GM18861 (cell line): ENCODE measurements around the gene ATP6V0D1.
"Not testable (repeated sequence)": the region's sequence is repeated elsewhere in the genome, so short reads cannot be mapped to it uniquely, and the experiment has no call there.

Source experiments
- ATAC-seq: cut with Tn5 transposase; IDR thresholded peaks from one replicate; pipeline ENCODE4 v1.9.1; 2021; ENCODE audit not compliant: unreplicated experiment

The ATP6V0D1 gene

DNA sequence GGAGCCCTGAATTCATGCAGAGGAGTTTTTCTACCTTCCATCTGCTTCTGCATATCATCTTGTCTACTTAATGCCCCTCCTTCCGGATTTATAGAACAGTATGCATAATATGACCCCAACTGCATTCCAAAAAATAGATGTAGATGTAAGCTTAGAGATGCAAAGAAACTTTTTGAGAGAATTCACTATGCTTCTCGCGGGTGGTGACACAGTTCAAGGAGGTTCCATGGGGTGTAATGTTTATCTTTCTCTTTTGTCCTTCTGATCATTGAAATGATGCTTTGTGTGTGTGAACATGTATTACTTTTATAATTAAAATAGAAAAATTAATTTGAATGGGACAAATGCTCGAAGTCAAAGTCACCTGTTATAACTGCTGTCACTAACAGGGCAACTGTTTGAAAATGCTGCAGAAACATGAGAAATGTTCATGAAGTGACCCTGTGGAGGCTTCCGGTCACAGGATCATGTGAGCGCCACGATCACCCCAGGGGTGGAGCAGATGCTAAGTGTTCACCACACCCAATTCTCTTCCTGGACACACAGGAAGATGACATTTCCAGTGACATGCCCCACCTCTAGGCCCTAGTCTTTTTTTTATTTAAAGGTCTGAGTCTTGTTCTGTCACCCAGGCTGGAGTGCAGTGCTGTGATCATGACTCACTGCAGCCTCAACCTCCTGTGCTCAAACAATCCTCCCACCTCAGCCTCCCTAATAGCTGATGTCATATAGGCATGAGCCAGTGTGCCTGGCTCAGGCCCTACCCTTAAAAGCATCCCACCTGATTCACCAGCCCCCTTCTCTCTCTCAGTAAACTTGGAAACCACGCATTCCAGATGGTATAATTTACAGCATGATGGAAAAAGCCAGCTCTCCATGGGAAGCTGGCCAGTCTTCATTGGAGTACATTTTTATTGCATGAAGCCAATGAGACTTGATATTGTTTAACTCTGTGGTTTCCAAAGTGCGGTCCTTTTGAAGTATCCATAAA, 23.4 kb upstream of the ATP6V0D1 start:
- ATAC-seq, result peak; percentile 80

GRCh38 chr16:67499106-67499505, 18.1 kb upstream of the ATP6V0D1 start:
- no peak for ATAC-seq

GRCh38 chr16:67490335-67491096, 9.6 kb upstream of the ATP6V0D1 start:
- ATAC-seq, result no peak

GRCh38 chr16:67489401-67490083, 8.6 kb upstream of the ATP6V0D1 start:
- ATAC-seq, result no peak

GRCh38 chr16:67487561-67487960, 6.6 kb upstream of the ATP6V0D1 start:
- ATAC-seq, result not testable (repeated sequence)

- no peak for ATAC-seq
Measured at GRCh38 chr16:67486805-67487204, 5.8 kb upstream of the ATP6V0D1 start.

- ATAC-seq, result no peak
Measured at GRCh38 chr16:67483731-67484525, 3.0 kb upstream of the ATP6V0D1 start.

- no peak for ATAC-seq
Measured at GRCh38 chr16:67483150-67483549, 2.2 kb upstream of the ATP6V0D1 start, which contains the start of gene AGRP. Gene AGRP (minus strand): TSS chr16:67483547. CDS start chr16:67483398, 149 bp downstream.

GRCh38 chr16:67482233-67482924, 1.4 kb upstream of the ATP6V0D1 start:
- ATAC-seq, result no peak

GRCh38 chr16:67481561-67482232, 740 bp upstream of the ATP6V0D1 start:
- ATAC-seq, result no peak

GRCh38 chr16:67477960-67478554, 2.9 kb downstream of the ATP6V0D1 start:
- ATAC-seq, result no peak

DNA sequence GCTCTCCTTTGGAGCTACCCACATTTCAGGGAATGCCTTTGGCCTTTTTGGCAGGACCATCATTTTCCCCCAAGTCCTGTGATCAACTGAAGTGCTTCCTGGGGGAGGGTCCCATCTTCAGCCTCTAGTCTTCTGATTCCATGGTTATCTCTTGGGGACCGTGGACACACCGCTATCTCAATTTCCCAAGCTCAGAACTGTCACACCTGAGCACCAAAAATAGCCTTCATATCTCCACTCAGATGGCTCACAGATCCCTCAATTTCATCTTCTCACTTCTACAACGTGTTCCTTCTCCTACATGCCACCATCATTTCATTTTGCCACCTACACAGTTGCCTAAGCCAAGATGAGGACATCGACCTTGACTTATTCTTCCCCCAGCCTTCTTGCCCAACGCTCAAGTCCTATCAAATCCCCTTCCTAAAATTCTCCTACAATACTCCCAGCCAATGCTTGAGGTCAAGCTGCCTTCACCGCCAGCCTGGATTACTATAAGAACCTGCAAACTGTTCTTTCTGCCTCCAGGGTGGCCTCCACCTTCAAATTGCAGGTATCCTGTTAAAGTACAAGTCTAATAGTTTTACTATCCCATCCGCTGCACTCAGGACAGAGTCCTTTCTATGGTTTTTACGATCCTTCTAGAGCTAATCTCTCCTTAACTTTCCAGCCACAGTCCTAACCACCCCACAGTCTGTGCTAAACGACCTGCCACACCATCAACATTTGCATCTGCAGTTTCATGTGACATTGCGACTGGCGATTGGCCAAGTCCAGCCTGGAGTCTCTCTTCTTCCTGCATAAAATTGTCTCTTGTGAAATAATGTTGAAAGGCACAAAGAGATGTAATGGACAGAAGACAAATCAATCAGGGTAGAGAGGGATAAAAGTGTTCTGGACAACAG, 6.2 kb downstream of the ATP6V0D1 start:
- no peak for ATAC-seq

DNA sequence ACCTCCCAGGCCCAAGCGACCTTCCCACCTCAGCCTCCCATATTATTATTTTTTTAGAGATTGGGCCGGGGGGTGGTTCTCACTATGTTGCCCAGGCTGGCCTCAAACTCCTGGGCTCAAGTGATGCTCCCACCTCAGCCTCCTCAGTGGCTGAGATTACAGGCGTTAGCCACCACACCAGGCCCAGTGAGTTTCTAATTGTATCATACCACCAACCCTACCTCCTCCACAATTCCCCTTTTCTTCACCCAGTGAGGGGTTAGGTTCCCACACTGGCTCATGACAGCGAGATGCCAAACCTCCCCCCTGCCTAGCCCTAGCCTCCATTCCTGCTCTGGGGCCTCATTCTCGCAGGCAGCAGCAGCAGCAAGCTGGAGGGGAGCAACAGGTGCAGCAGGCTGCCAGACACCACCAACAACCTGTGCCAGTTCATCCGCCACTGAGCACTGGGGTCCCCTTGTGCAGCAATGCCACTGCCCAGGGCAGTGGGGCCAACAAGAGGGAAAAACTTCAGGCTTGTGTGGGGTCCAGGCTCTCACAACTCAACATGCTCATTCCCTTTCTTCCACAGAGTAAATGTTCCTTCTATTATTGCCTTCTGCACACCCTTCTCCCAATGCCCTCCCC, 9.1 kb downstream of the ATP6V0D1 start:
- ATAC-seq, result no peak

GRCh38 chr16:67470359-67470758, 10.6 kb downstream of the ATP6V0D1 start:
- ATAC-seq, result no peak

GRCh38 chr16:67468731-67469130, 12.2 kb downstream of the ATP6V0D1 start:
- no peak for ATAC-seq

GRCh38 chr16:67466581-67466980, 14.4 kb downstream of the ATP6V0D1 start:
- ATAC-seq, result no peak

GRCh38 chr16:67464565-67464964, 16.4 kb downstream of the ATP6V0D1 start:
- ATAC-seq, result no peak
